GM06990 (cell line): ENCODE results near the gene CFAP97D2.

Source experiments
- DNase-seq: peaks from one replicate; pipeline ENCODE4 v3.0.0-alpha.2; 2011; ENCODE audit not compliant: insufficient read length; ENCODE audit errors: extremely low read depth
- H3K27me3 ChIP-seq: replicated peaks from 2 replicates; pipeline ENCODE4 v1.6.0; 2011; ENCODE audit warnings: low read length; ENCODE audit not compliant: control insufficient read depth, insufficient read depth
- H3K36me3 ChIP-seq: 2 replicates; pipeline ENCODE4 v1.5.1; 2011; ENCODE audit warnings: low read length; ENCODE audit not compliant: control insufficient read depth, insufficient read depth
- H3K4me3 ChIP-seq: replicated peaks from 2 replicates; pipeline ENCODE4 v1.5.1; 2011; ENCODE audit warnings: low read depth, mild to moderate bottlenecking, control low read depth, low read length
- CTCF ChIP-seq: IDR thresholded peaks from 2 replicates; pipeline ENCODE4 v1.5.1; 2011; ENCODE audit warnings: low read length, control low read depth, mild to moderate bottlenecking, inconsistent platforms; ENCODE audit not compliant: insufficient read depth, poor library complexity, severe bottlenecking

CFAP97D2 gene

GRCh38 chr13:114229506-114229905 lies 50.4 kb downstream of the CFAP97D2 start:
- Histone ChIP-seq H3K4me3 (no peak overlapping the region), H3K36me3 (no peaks in the 10 kb centered on the region), H3K27me3 (no peaks in the 10 kb centered on the region)
- no peak for TF ChIP-seq CTCF
- DNase-seq, result no peak

GRCh38 chr13:114230117-114230516 lies 51.1 kb downstream of the CFAP97D2 start:
- no peak for TF ChIP-seq CTCF
- no peak overlapping the region for H3K4me3 ChIP-seq
- no peaks in the 10 kb centered on the region for H3K27me3 ChIP-seq
- DNase-seq, result no peak
- no peaks in the 10 kb centered on the region for H3K36me3 ChIP-seq

GRCh38 chr13:114230575-114230974 lies 51.5 kb downstream of the CFAP97D2 start:
- no peak overlapping the region for H3K4me3 ChIP-seq
- TF ChIP-seq CTCF, result no peak
- H3K27me3 ChIP-seq, result no peaks in the 10 kb centered on the region
- no peaks in the 10 kb centered on the region for H3K36me3 ChIP-seq
- no peak for DNase-seq

- H3K36me3 ChIP-seq, result no peaks in the 10 kb centered on the region; the same call in 1 of the 2 replicates
- no peak for DNase-seq
- H3K4me3 ChIP-seq, result no peak overlapping the region
- TF ChIP-seq CTCF, result no peak
- no peaks in the 10 kb centered on the region for H3K27me3 ChIP-seq
Measured at GRCh38 chr13:114231886-114232285, 52.8 kb downstream of the CFAP97D2 start.

- Histone ChIP-seq H3K27me3 (no peaks in the 10 kb centered on the region), H3K4me3 (peak overlapping the region; percentile 80), H3K36me3 (peaks cover 2% of the 10 kb centered on the region)
- no peak for TF ChIP-seq CTCF
- DNase-seq, result no peak
Measured at GRCh38 chr13:114234266-114234644, 55.2 kb downstream of the CFAP97D2 start.
